Kidney capillary endothelial cell (primary cell): ENCODE measurements around the gene PSTPIP1.

Source experiments
- DNase-seq: peaks from one replicate; pipeline ENCODE4 v3.0.0-alpha.2; 2018; ENCODE audit warnings: low spot score

Gene PSTPIP1

DNA sequence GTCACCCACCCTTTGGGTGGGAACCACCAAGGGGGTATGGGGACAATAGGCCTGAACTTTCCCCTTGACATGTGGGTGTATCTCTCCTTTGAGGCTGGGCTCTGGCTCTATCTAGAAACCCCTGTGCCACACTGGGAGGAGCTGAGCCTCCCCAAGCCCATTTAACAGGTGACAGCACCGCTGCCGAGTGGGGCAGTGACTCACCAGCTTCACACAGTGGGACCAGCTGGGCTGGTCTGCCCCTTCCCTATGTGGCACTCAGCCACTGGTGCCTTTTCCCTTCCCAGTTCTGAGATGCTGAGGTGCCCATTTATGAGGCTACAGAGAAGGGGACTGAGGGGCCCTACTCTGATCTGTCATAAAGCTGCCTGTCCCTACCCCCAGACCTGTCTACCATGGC, 5.1 kb downstream of the PSTPIP1 start:
- no peak for DNase-seq

DNA sequence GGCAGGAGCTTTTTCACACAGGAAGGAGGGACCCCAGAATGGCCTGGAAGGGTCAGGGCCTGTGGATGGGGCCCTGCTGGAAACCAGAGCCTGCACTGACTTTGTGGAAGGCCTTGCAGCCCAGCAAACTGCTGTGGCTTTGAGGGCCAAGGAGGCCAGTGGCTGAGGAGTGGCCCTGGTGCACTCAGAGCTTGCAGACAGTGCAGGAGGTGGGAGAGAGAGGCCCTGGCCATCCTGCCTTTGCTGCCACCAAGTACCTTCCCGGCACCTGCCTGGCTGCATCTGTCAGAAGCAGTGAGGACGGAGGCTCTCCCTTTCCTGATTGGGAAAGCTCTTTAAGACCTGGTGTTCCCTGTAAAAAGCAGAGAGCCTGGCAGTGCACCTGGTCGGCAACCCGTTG, 6.4 kb downstream of the PSTPIP1 start:
- no peak for DNase-seq

DNA sequence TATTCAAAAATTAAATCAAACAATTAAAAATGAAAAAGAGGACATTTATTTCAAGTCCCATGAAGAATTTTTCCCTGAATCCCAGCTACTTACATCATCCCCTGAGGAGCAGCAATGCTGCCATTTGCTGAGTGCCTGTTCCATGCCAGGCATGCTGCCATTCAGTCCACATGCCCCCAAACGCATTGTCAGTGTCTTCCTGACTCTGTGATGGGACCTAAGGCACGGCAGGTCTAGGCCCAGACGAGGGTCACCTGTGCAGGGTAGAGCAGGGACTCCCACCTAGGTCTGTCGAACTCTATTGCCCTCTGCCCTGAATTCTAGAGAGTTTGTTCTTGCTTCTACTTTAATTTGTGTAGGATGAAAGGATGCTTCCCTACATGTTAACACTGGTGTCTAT, 7.0 kb downstream of the PSTPIP1 start:
- no peak for DNase-seq

DNA sequence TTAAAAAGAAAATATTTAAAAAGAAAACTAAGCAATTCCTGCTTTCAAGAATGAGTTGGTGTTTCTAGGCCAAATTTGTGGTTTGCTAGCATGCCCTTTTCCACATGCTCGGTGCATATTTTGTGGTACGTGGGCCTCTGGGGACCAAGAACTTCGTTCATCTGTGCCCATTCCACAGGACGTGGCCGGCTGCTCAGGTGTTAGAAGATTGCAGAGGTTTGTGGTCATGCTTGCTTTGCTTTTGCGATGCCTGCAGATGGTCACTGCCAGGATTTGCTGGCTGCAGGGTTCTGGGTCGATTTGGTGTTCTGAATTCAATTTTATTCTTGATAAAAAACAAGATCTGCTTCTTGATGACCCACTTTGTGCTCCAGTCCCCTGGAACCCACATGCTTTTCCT, 7.5 kb downstream of the PSTPIP1 start:
- DNase-seq = no peak

DNA sequence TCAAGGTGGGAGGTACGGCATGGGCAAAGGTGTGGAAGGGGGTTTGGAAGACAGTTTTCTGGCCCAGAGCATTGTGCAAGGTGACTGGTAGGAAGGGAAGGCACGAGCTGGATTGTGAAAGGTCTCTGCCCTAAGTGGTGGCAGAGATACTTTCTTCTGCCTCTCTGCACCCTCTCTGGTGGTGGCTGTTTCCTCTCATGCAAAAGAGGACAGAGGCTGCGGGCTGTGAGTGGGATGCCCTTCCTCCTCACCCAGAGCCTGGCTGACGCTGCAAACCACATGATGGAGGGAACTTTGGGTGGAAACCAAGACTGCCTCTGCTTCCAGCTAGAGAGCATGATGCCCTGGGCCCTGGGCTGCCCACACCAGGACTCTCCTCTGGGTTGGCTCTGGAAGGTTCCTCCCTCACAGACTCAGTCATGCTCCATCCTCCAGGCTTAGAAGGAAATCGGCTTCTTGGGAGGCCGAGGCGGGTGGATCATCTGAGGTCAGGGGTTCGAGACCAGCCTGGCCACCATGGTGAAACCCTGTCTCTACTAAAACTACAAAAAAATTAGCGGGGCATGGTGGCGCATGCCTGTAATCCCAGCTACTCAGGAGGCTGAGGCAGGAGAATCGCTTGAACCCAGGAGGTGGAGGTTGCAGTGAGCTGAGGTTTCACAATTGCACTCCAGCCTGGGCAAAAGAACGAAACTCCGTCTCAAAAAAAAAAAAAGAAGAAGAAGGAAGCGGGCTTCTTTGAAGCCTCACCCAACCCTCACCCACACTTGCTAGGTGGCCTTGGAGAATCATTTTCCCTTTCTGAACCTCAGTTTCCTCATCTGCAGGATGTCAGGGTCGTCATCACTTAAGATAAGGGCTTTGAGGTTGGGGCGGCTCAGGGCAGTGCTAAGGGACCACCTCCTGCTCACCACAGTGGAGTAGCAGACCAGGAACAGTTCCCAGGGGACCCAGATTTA, 8.3 kb downstream of the PSTPIP1 start:
- no peak for DNase-seq

DNA sequence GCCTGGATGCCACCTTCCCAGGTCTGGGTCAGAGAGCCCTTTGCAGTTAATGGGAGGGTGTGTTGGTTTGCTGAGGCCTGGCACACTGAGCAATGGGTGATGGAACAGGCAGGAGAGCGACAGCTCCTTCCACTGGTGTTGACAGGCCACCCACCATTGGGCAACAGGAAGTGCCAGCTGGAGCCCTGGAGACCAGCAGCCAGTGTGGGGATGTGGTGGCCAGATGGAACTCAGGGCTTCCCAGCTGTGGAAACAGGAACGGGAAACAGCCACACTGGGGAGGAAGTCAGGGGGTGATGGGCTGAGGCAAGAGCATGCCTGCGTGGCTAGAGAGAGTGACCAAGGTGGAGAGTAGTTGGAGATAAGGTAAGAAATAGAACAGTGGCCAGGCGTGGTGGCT, 9.3 kb downstream of the PSTPIP1 start:
- peak; percentile 32 for DNase-seq

DNA sequence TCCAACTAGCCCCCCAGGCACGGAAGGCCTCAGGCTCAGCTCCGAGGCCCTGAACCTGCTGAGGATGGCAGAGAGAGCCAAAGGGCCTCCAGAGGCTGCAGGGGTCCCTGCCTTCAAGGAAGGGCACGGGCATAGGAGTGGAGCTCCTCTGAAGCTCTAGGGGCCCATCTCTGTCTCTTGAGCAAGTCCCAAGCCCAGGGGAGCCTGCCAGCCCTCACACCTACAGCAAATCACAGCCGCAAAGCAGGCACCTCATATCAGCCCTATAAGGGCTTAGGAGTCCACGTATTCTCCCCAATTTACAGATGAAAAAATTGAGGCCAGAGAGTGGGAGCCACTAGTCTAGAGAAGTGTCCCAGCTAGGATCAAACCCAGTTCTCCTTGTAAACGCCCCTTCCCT, 14.2 kb downstream of the PSTPIP1 start:
- no peak for DNase-seq

DNA sequence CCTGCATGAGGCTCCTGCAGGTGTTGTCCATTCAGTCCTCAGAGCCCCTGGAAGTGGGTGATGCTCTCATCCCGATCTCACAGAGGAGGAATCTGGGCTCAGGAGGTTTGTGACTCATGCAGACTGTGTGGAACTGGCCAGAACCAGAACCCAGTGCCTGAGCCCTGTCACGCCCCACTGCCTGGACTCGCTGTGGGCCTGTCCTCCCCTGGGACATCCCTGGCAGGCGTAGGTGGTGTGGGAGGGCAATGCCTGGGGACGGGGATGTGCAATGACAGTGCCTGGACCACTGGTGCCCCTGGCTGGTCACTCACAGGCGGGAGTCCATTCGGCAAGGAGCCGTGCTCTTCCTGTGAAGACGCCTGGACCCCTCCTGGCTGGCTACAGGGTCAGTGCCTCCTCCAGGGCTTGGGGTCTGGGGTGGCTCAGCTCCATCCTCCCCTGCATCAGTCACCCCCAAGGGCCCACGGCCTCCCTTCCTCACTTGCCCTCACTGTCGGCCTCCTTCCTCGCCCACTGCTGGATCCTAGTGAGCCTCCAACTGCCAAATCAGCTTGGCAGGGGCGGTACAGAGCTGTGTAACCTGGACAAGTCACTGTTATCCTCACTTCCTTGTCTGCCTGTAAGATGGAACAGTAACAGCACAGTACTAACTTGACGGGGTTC, 14.9 kb downstream of the PSTPIP1 start:
- DNase-seq = no peak

DNA sequence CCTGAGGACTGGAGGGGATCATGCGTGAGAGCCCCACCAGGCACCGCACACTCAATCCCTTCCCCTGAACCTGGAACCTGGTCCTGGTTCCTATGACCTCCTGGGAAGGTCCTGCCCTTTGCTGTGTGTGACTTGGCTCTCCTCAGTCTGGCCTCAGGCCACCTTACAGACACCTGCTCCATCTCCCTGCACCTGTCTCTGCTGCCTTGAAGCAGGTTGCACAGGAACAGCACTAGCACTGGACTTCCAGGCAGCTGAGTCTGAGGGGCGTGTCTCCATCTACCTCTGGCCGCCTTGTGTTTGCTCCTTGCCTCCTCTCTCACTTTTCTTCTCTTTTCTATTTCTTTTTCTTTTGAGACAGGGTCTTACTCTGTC, 15.4 kb downstream of the PSTPIP1 start:
- DNase-seq = no peak

DNA sequence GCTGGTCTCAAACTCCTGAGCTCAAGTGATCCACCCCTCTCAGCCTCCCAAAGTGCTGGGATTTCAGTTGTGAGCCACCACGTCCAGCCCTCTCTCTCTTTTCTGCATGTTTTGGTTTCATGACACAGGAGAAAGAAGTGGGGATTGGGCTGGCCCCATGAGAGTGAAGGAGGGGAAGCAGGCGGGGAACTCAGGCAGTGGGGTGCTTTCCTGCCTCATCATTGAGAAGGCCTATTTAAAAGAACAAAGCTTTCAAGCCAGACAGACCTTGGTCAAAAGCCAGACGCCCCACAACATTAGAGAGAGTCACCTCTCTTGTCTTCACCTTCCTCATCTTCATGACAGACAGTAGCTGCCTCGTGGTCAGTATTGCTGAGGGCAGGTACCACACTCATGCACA, 15.9 kb downstream of the PSTPIP1 start:
- DNase-seq = no peak

DNA sequence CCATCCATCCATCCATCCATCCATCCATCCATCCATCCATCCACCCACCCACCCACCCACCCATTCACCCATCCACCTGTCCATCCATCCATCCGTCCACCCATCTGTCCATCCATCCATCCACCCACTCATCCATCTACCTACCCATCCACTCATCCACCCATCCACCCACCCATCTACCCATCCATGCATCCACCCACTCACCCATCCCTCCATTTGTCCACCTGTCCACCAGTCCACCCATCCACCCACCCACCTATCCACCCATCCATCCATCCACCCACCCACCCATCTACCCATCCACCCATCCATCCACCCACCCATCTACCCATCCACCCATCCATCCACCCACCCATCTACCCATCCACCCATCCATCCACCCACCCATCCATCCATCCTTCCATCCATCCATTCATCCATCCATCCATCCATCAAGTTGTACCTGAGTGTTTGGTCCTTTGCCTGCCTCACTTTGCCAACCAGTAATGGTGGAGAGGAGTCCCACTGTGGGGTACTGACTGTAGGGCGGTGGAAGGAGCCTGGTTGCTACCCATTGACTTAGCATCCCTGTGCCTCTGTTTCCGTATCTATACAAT, 17.3 kb downstream of the PSTPIP1 start:
- DNase-seq = no peak

DNA sequence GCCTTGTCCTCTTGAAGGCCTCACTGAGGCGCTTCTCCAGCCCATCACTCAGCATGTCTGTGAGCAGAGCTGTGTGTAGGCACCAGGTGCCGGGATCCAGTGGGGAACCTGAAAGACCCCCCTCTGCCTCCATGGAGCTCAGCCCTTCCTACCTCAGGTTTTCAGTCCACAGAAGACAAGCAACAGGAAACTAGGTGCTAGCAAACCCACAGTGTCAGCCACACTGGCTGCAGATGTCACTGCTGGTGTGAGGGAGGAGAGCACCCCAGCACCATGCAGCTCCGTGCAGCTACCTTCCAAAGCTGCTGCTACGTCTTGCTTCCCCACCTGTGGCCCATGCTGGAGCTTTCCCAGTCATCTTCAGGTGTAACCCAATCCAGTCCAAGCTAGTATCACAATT, 17.9 kb downstream of the PSTPIP1 start:
- no peak for DNase-seq

DNA sequence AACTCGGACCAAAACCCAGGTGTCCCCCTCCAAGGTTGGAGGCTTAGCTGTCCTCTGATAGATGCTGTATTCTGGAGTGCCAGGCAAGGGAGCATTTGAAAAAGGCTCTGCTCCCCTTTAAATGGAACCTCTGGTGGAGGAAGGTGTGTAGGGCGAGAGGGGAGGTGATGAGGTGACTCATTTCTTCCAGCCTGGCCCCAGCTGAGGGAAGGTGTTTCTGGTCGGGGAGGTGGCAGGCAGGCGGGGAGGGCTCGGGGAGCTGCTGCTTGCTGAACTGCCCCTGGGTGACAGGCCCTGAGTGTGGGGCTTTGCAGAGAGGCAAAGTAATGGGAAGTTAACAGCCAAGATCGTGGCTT, 18.8 kb downstream of the PSTPIP1 start:
- DNase-seq = no peak

DNA sequence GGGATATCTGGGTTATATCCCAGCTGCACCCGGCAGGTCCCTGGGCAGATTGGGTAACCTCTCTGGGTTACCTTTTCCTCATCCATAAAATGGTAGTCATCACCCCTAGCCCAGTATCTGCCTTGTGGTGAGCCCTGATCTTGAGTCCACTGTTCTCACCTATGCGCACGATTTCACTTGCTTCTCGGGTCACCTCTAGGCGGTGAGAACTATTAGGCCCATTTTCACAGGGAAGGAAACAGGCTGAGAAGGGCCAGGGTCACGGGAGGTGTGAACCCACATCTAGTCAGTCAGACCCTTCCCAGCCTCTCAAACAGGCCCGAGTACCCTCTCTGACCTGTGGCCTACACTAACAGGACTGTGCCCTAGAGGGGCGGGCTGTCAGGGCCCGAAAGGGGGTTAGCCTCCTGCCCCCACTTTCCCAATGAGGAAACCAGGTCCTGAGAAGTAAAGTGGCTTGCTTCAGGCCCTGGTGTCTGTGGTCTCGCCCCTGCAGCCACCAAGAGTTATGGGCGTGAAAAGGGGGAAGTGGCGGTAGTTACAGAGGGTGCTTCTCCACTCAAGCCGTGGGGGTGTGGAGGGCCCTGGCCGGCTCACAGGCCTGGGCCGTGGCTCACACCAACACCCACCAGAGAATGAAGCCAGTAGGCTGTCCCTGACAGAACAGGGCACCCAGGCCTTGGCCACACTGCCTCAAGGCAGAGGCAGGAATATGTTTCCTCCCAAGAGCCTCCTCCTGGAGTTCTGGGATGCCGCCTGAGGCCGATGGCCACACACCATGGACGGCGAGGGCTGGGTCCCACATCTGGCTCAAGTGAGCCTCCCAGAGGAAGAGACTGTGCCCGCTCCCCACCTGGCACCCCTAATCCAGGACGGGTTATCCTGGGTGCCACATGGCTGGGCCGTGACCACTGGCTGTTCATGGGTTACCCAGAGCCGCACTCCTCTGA, 19.5 kb downstream of the PSTPIP1 start:
- no peak for DNase-seq

DNA sequence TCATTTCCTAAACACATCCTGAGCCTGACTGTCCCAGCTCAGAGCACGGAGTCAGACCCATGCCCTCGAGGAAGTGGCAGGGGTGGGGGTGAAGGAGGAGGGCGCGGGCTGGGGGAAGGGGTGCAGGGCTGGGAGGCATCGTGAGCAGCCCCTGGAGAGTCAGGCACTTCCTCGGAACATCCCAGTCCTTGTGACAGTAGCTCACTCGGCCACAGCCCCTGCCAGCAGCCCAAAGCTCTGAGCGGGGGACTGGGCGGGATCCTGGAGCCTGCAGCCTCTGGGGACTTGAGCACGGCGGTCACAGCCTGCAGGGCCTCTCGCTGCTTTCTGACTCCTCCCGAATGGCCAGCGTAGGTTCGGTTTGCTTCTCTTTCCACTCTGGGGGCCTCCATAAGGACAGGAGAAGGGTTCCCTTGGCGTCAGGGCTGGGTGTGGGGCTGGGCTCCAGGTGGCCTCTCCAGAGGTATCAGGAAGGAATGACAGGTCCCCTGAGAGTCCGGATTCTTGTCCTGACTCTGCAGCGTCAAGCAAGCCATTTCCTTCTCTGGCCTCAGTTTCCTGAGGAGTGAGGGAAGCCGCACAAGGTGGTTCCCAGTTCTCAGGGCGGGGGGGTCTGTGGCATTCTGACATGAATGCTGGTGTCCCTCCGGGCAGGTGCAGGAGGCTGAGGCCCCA, 20.9 kb downstream of the PSTPIP1 start:
- DNase-seq = no peak

DNA sequence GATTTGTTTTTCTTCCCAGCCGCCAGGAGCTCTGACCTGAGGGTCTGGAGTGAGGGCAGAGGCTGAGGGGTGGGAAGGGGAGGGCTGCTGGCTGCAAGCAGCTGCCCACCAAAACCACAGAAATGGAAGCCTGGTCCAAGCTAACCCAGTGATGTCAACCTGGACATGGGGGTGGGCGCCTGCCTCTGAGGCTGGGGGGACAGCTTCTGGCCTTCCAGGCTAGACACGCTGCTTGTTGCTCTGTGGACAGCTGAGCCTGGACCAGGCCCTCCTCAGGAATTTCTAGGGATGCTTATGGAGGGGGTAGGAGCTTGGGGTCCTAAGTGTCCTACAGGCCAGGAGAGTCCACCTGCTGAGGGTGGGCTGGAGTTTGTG, 21.4 kb downstream of the PSTPIP1 start:
- no peak for DNase-seq

DNA sequence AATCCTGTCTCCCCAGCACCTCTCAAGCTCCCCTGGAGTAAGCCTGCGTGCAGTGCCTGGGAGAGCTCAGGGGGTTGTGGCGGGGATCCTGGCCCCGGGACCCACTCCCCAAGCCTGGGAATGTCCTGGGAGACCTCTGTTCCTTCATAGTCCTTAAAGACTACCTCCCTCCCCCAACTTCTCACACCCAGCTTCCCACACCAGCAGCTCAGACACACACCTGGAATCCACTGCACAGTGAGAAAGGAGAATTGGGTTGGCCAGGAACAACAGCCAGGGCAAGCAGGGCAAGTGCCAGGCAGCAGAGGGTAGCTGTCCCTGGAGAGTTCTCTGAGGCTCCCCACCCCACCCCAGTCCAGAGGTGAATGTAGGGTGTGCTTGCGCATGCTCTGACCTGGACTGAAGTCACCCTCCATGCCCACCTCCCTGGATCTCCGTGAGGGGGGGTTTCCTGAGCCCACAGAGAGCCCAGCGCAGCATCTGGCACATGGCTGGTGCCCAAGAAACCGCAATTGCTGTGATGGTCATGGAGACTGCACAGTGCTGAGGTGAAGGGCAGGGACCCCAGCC, 22.2 kb downstream of the PSTPIP1 start:
- no peak for DNase-seq

DNA sequence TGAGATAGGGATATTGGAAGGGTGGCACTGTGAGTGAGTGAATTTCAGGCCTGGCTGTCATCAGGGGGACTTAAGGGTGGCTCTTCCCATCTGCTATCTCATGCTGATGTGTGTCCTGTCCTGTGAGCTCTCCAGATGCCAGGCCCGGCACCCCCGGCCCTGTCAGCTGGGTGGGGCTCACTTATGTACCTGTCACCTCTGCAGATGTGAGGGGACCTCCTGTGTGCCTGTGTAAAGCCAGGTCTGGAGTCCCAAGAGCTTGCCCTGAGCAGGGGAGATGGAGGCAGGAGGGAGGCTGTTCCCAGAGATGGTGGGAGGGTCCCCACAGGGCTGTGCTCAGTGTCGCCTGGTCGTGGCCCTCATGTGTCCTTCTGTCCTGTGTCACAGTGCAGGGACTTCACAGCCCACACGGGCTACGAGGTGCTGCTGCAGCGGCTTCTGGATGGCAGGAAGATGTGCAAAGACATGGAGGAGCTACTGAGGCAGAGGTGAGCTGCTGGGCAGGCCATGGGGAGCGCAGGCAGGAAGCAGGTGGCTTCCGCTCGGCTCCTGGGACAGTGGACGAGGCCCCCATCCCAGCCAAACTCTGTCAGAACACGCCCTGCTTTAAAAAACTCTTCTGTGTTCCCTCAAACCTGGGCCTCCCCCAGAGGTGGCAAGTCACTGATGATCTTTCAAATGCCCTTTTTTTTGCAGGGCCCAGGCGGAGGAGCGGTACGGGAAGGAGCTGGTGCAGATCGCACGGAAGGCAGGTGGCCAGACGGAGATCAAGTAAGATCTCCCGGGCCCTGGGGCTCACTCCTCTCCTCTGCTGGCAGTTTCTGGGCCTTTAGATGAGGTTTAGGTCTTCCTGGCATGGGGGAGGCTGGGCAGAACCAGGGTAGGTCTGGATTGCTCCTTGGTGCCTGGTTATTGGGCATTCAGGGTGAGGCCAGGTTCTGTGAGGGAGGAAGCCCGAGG, 23.1 kb downstream of the PSTPIP1 start:
- DNase-seq = no peak

DNA sequence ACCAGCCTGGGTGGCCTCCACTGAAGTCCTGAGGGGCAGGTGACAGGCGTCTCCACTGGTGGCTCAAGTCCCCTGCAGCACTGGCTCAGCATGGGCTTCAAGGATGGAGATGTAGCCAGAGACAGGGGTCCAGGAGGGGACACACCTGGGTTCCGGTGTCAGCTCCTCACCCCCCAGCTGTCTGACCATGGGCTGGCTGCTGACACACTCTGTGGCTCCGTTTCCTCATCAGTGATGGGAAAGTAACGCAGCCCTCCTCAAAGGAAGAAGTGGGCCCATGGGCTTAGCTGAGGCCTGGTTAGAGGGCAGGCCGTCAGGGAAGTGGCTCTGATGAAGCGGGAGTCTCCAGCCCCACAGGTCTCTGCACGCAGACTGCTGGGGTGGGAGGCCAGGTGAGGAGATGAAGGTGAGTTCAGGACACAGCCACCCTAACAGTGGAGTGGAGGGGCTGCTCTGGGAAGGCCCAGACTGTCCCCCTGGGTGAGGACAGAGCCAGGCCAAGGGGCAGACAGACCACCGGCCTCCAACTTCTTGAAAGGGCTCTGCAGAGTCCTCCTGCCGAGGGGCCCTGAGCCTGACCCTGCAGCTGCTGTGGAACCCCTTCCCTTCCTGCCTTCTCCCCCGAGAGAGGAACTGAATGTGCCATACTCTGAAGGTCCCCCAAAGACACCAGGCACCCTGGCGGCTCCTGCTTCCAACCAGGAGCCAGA, 24.0 kb downstream of the PSTPIP1 start:
- DNase-seq = no peak
